GM12872 (cell line): ENCODE results near the gene RADIL.

Experiments used
- TF ChIP-seq, protein P1 (sequence below): IDR thresholded peaks from 3 replicates; pipeline ENCODE4 v1.5.1; 2011; ENCODE audit warnings: low read depth, mild to moderate bottlenecking, low read length, moderate library complexity; ENCODE audit not compliant: insufficient read depth

The RADIL gene

GRCh38 chr7:4816419-4817080 is 67.0 kb downstream of the RADIL start:
- TF ChIP-seq, protein P1, sequence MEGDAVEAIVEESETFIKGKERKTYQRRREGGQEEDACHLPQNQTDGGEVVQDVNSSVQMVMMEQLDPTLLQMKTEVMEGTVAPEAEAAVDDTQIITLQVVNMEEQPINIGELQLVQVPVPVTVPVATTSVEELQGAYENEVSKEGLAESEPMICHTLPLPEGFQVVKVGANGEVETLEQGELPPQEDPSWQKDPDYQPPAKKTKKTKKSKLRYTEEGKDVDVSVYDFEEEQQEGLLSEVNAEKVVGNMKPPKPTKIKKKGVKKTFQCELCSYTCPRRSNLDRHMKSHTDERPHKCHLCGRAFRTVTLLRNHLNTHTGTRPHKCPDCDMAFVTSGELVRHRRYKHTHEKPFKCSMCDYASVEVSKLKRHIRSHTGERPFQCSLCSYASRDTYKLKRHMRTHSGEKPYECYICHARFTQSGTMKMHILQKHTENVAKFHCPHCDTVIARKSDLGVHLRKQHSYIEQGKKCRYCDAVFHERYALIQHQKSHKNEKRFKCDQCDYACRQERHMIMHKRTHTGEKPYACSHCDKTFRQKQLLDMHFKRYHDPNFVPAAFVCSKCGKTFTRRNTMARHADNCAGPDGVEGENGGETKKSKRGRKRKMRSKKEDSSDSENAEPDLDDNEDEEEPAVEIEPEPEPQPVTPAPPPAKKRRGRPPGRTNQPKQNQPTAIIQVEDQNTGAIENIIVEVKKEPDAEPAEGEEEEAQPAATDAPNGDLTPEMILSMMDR, result no peak

GRCh38 chr7:4815609-4816418 is 67.7 kb downstream of the RADIL start:
- TF ChIP-seq, protein P1, result no peak

- TF ChIP-seq, protein P1, result no peak
These were observed 68.4 kb downstream of the RADIL start for GRCh38 chr7:4815121-4815520.

DNA sequence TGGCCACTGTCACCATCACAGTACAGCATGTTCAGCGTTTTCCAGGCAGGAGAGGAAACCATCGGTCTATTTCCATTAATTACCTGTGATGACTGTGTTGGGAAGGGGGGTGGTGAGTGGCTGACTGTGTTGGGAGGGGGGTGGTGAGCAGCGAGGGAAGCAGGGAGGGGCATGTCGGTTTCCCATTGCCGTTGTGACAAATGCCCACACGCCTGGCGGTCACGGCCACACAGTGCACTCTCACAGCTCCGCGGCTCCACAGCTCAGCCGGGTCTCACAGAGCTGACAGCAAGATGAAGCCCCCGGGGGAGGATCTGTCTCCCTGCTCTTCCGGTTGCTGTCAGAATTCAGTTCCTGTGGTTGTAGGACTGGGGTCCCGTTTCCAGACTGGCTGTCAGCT is 69.1 kb downstream of the RADIL start:
- TF ChIP-seq, protein P1, result no peak

- TF ChIP-seq, protein P1, result no peak
These were observed 73.8 kb downstream of the RADIL start for GRCh38 chr7:4809666-4810065.

GRCh38 chr7:4809091-4809591 is 74.4 kb downstream of the RADIL start:
- TF ChIP-seq, protein P1, result no peak

DNA sequence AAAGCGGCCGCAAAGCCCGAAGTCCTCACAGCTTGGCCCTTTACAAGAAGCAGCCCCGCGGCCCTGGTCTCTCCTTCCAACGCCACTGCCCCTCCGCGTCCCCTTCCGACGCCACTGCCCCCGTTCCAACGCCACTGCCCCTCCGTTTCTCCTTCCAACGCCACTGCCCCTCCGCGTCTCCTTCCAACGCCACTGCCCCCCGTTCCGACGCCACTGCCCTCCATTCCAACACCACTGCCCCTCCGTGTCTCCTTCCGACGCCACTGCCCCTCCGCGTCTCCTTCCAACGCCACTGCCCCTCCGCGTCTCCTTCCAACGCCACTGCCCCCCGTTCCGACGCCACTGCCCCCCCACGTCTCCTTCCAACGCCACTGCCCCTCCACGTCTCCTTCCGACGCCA is 75.0 kb downstream of the RADIL start:
- TF ChIP-seq, protein P1, result no peak
